ENCODE measurements around the gene SYK. TPM values are rescaled to one million over a fixed set of nuclear protein-coding genes. Genes with fewer than 3 reads are reported as not detected.
"Not testable (repeated sequence)": the region's sequence is repeated elsewhere in the genome, so short reads cannot be mapped to it uniquely, and the experiment has no call there.

Gene SYK
- total and polyA plus RNA-seq, 8 donors = 2.2 to 34.4 (median 18.9) TPM

DNA sequence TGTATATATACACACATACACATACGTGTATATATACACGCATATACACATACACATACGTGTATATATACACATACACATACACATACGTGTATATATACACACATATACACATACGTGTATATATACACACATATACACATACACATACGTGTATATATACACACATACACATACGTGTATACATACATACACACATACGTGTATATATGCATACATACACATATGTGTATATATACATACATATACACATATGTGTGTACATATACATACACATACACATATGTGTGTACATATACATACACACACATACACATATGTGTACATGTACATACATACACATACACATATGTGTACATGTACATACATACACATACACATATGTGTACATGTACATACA, 82.6 kb downstream of the SYK start:
- peaks cover 0 to 68% (median 44%) of the 10 kb centered on the region in 4 donors for H3K36me3 ChIP-seq
- H3K27ac ChIP-seq = no peak overlapping the region
- no peaks in the 10 kb centered on the region for H3K4me1 ChIP-seq
- TF ChIP-seq POLR2A (IDR thresholded peaks at IDR 0.05) (no peak), POLR2AphosphoS5 (IDR thresholded peaks at IDR 0.05) (no peak), EP300 (IDR thresholded peaks at IDR 0.05) (no peak)
- TF ChIP-seq, protein P1, sequence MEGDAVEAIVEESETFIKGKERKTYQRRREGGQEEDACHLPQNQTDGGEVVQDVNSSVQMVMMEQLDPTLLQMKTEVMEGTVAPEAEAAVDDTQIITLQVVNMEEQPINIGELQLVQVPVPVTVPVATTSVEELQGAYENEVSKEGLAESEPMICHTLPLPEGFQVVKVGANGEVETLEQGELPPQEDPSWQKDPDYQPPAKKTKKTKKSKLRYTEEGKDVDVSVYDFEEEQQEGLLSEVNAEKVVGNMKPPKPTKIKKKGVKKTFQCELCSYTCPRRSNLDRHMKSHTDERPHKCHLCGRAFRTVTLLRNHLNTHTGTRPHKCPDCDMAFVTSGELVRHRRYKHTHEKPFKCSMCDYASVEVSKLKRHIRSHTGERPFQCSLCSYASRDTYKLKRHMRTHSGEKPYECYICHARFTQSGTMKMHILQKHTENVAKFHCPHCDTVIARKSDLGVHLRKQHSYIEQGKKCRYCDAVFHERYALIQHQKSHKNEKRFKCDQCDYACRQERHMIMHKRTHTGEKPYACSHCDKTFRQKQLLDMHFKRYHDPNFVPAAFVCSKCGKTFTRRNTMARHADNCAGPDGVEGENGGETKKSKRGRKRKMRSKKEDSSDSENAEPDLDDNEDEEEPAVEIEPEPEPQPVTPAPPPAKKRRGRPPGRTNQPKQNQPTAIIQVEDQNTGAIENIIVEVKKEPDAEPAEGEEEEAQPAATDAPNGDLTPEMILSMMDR (IDR thresholded peaks at IDR 0.05) = no peak
- H3K27me3 ChIP-seq = no peaks in the 10 kb centered on the region
- no peak overlapping the region for H3K4me3 ChIP-seq
- H3K9me3 ChIP-seq = peaks cover 0 to 9% (median 0%) of the 10 kb centered on the region in 4 donors
- intact Hi-C loops (cut with DNase I; ENCODE audit: low total_unique reads) = no loop called here
- DNase-seq = no peak
- WGBS, 5 donors = 74 to 83% (median 80%) methylated on average over 8 of the region's 8 CpGs

DNA sequence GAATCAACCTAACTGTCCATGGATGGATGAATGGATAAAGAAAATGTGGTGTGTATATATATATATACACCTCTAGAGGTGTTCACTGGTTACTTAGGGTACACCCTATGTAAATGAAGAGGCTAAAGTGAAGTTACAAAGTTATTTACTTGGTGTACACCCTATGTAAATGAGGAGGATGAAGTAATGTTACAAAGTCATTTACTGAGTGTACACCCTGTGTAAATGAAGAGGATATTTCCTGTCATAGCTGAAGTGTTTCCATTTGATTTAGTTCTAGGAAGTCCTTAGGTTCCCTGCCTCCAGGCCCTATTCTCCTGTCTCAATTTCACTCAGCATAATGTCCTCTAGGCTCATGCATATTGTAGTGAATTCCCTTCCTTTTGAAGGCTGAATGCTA, 85.2 kb downstream of the SYK start:
- intact Hi-C loops (cut with DNase I; ENCODE audit: low total_unique reads) = not testable (repeated sequence)

DNA sequence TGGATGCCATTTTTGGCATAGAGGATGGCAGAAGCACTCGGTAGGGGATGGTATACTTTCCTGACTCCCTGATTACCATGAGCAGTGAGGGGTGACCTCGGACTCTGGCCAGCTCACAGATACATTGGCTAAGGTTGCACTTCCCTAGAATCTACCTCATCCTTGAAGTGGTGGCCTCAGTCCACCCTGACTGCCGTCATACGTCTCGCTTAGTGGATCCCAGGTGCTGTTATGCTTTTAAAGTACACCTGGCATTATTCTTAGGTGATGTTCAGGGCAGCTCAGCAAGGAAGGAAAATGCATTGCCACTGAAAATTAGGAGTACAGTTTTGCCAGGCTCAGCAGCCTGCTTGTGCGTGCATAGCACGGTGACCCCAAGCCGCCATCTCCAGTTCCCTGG, 87.3 kb downstream of the SYK start:
- WGBS, 5 donors = 92 to 97% (median 94%) methylated on average over 8 of the region's 8 CpGs
- intact Hi-C loops (cut with DNase I; ENCODE audit: low total_unique reads) = no loop called here
- H3K36me3 ChIP-seq = peaks cover 0 to 62% (median 36%) of the 10 kb centered on the region in 4 donors

More for the DNA sequence above, 85.2 kb downstream of the SYK start:
- not testable (repeated sequence) for H3K9me3 ChIP-seq, H3K27me3 ChIP-seq, H3K4me3 ChIP-seq, H3K4me1 ChIP-seq, H3K27ac ChIP-seq, DNase-seq
- H3K36me3 ChIP-seq = peaks cover 0 to 60% (median 34%) of the 10 kb centered on the region in 4 donors

DNA sequence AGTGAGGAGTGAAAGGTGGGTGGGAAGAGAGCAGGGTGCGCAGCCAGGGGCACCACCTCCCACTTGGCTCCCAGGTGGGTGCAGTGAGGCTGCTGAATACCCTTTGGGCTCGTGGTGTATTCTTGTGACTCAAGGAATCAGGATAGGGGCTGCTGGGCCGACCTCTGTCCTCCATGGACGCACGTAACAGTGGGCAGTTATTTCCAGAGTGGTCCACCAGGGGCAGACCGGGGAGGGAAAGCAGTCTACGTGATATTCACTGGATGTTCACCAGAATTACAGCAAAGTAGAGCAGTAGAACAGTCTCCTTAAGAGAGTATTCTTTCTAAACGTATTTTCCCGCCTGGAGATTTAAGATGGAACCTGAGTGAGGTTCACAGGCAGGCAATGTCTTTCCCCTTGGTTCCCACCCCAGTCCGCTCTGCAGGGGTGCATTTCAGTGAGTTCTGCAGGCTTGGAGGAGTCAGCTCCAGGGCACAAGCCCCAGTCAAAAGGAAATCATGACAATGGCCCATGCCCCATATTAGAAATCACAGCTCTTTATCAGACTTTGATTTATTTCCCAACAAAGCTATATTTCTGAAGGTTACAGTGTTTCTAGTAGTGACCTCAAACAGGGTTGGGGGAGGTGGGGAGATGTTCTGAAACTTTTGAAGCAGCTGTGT, 88.7 kb downstream of the SYK start:
- DNase-seq = no peak
- no peak for TF ChIP-seq POLR2AphosphoS5 (IDR thresholded peaks at IDR 0.05)
- no peak for TF ChIP-seq EP300 (IDR thresholded peaks at IDR 0.05)
- TF ChIP-seq POLR2A (IDR thresholded peaks at IDR 0.05) = no peak
- TF ChIP-seq, protein P1 (IDR thresholded peaks at IDR 0.05) = no peak
- Histone ChIP-seq H3K4me3 (no peak overlapping the region), H3K27me3 (no peaks in the 10 kb centered on the region), H3K36me3 (peaks cover 0 to 66% (median 41%) of the 10 kb centered on the region in 4 donors), H3K27ac (no peak overlapping the region), H3K9me3 (peaks cover 0 to 9% (median 0%) of the 10 kb centered on the region in 4 donors), H3K4me1 (no peaks in the 10 kb centered on the region)
- WGBS, 5 donors = 79 to 91% (median 87%) methylated on average over 10 of the region's 10 CpGs
- intact Hi-C loops (cut with DNase I; ENCODE audit: low total_unique reads) = no loop called here

More for the DNA sequence above, 87.3 kb downstream of the SYK start:
- Histone ChIP-seq H3K4me3 (no peak overlapping the region), H3K27ac (no peak overlapping the region), H3K9me3 (peaks cover 0 to 9% (median 0%) of the 10 kb centered on the region in 4 donors), H3K4me1 (no peaks in the 10 kb centered on the region), H3K27me3 (no peaks in the 10 kb centered on the region)
- no peak for DNase-seq
- TF ChIP-seq, protein P1 (IDR thresholded peaks at IDR 0.05) = no peak
- no peak for TF ChIP-seq POLR2A (IDR thresholded peaks at IDR 0.05)
- no peak for TF ChIP-seq POLR2AphosphoS5 (IDR thresholded peaks at IDR 0.05)
- no peak for TF ChIP-seq EP300 (IDR thresholded peaks at IDR 0.05)

All from stomach (tissue), 9 donors.